IMR-90 (cell line): ENCODE results near the gene NACC1. TPM values are rescaled to one million over a fixed set of nuclear protein-coding genes. Genes with fewer than 3 reads are reported as not detected.

Experiments
- polyA plus RNA-seq, 3 experiments: library from polyadenylated mRNA; depleted of rRNA; stranded (reverse); fragments of >200 nt; gene quantifications; 2 replicates each; pipeline ENCODE4 v1.2.3, GENCODE V29; 2012; ENCODE audit warnings: low replicate concordance in 1 of 3
- total RNA-seq: library from RNA; depleted of rRNA; stranded (reverse); fragments of >200 nt; gene quantifications from 2 replicates; pipeline ENCODE4 v1.2.3, GENCODE V29; 2012; rRNA removed

Gene NACC1
- total and polyA plus RNA-seq, 2 of the 4 experiments (the other 2 are of a cell fraction): 42.5 to 181 TPM

Other genes starting within 250 kb of the NACC1 start
- gene DNASE2, start 236.8 kb upstream of the NACC1 start, total RNA-seq: 6.4 and 9.5 TPM in 2 replicates
- 31.1 and 32.0 TPM in 2 replicates for gene DNASE2, start 236.8 kb upstream of the NACC1 start, polyA plus RNA-seq (2012; rRNA removed)
- not detected in 2 replicates for gene KLF1, start 231.1 kb upstream of the NACC1 start, total RNA-seq
- gene KLF1, start 231.1 kb upstream of the NACC1 start, polyA plus RNA-seq (2012; rRNA removed): not detected in 2 replicates
- 41.1 and 41.6 TPM in 2 replicates for gene GCDH, start 227.1 kb upstream of the NACC1 start, total RNA-seq
- 24.5 and 27.7 TPM in 2 replicates for gene GCDH, start 227.1 kb upstream of the NACC1 start, polyA plus RNA-seq (2012; rRNA removed)
- under 0.01 and 0.36 TPM in 2 replicates for gene SYCE2, start 199.0 kb upstream of the NACC1 start, total RNA-seq
- gene SYCE2, start 199.0 kb upstream of the NACC1 start, polyA plus RNA-seq (2012; rRNA removed): 0.19 and 0.50 TPM in 2 replicates
- 49.3 and 53.0 TPM in 2 replicates for gene FARSA, start 184.6 kb upstream of the NACC1 start, total RNA-seq
- gene FARSA, start 184.6 kb upstream of the NACC1 start, polyA plus RNA-seq (2012; rRNA removed): 75.9 and 80.9 TPM in 2 replicates
- 3,245 and 3,358 TPM in 2 replicates for gene CALR, start 179.7 kb upstream of the NACC1 start, total RNA-seq
- 1,894 and 1,932 TPM in 2 replicates for gene CALR, start 179.7 kb upstream of the NACC1 start, polyA plus RNA-seq (2012; rRNA removed)
- gene RAD23A, start 172.4 kb upstream of the NACC1 start, total RNA-seq: 54.3 and 56.4 TPM in 2 replicates
- 67.8 and 79.7 TPM in 2 replicates for gene RAD23A, start 172.4 kb upstream of the NACC1 start, polyA plus RNA-seq (2012; rRNA removed)
- gene GADD45GIP1, start 161.0 kb upstream of the NACC1 start, total RNA-seq: 13.3 and 22.5 TPM in 2 replicates
- 42.4 and 64.7 TPM in 2 replicates for gene GADD45GIP1, start 161.0 kb upstream of the NACC1 start, polyA plus RNA-seq (2012; rRNA removed)
- gene DAND5, start 148.7 kb upstream of the NACC1 start, total RNA-seq: not detected in 2 replicates
- 0.03 TPM in 1 of 2 replicates, not detected in the other for gene DAND5, start 148.7 kb upstream of the NACC1 start, polyA plus RNA-seq (2012; rRNA removed)
- gene NFIX, start 122.8 kb upstream of the NACC1 start, total RNA-seq: 10.0 and 10.2 TPM in 2 replicates
- 46.9 and 47.7 TPM in 2 replicates for gene NFIX, start 122.8 kb upstream of the NACC1 start, polyA plus RNA-seq (2012; rRNA removed)
- 0.28 and 0.36 TPM in 2 replicates for gene LYL1, start 15.4 kb upstream of the NACC1 start, total RNA-seq
- gene LYL1, start 15.4 kb upstream of the NACC1 start, polyA plus RNA-seq (2012; rRNA removed): 0.39 and 0.63 TPM in 2 replicates
- gene TRMT1, start 1.5 kb upstream of the NACC1 start, total RNA-seq: 23.3 and 28.3 TPM in 2 replicates
- gene TRMT1, start 1.5 kb upstream of the NACC1 start, polyA plus RNA-seq (2012; rRNA removed): 56.0 and 62.1 TPM in 2 replicates
- 64.9 and 76.7 TPM in 2 replicates for gene STX10, start 32.1 kb downstream of the NACC1 start, total RNA-seq
- 77.9 and 82.0 TPM in 2 replicates for gene STX10, start 32.1 kb downstream of the NACC1 start, polyA plus RNA-seq (2012; rRNA removed)
- 7.7 and 17.5 TPM in 2 replicates for gene IER2, start 32.1 kb downstream of the NACC1 start, total RNA-seq
- 99.4 and 102 TPM in 2 replicates for gene IER2, start 32.1 kb downstream of the NACC1 start, polyA plus RNA-seq (2012; rRNA removed)